ENCODE measurements around the gene R3HDML.

DNA sequence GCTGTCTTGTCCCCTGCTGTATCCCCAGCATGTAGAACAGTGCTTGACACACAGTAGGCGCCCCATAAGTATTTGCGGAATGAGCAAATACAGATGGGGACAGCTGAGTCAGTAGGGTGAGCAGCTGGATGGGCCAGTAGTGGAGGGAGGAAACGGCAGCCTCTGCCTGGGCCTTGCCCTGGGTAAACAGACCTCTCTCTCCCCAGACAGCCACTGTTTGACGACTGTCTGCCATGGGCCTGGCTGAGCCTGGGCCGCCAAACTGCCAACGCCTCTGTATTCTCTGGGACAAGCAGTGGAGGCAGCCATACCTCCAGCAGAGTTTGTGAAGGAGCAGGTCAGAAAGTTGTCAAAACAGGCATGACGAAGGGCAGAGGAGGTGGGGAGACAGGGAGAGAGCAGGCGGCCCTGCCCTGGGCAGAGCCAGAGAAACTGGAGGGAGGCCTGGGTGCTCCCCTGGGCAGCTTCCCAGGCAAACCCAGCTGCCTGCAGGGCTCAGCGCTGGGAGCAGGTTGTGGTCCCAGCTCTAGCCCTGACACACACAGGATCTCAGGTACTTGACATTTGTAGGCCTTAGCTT, 33.9 kb downstream of the R3HDML start:
- TF ChIP-seq, protein P1, sequence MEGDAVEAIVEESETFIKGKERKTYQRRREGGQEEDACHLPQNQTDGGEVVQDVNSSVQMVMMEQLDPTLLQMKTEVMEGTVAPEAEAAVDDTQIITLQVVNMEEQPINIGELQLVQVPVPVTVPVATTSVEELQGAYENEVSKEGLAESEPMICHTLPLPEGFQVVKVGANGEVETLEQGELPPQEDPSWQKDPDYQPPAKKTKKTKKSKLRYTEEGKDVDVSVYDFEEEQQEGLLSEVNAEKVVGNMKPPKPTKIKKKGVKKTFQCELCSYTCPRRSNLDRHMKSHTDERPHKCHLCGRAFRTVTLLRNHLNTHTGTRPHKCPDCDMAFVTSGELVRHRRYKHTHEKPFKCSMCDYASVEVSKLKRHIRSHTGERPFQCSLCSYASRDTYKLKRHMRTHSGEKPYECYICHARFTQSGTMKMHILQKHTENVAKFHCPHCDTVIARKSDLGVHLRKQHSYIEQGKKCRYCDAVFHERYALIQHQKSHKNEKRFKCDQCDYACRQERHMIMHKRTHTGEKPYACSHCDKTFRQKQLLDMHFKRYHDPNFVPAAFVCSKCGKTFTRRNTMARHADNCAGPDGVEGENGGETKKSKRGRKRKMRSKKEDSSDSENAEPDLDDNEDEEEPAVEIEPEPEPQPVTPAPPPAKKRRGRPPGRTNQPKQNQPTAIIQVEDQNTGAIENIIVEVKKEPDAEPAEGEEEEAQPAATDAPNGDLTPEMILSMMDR (IDR thresholded peaks at IDR 0.05 in 4 of 5, conservative IDR thresholded peaks at IDR 0.05 in 1 of 5), result no peak
- no peak for TF ChIP-seq POLR2A (IDR thresholded peaks at IDR 0.05)
